IPS DF 6.9 (cell line): Measurements from ENCODE around the gene ADAMTS5.

ENCODE experiments used
- DNase-seq: peaks from one replicate; pipeline ENCODE4 v3.0.0-alpha.2; 2013; ENCODE audit warnings: low read depth, low spot score
- H3K27ac ChIP-seq: one replicate; pipeline ENCODE4 v1.5.1; 2013; ENCODE audit warnings: low read length, control low read depth
- H3K27me3 ChIP-seq: 2 replicates; pipeline ENCODE4 v1.6.1; 2013; ENCODE audit warnings: mild to moderate bottlenecking, low read length; ENCODE audit not compliant: control insufficient read depth, insufficient read depth
- H3K36me3 ChIP-seq: 2 replicates; pipeline ENCODE4 v1.6.1; 2013; ENCODE audit warnings: low read length; ENCODE audit not compliant: control insufficient read depth, insufficient read depth
- H3K4me1 ChIP-seq: 2 replicates; pipeline ENCODE4 v1.6.1; 2013; ENCODE audit warnings: low read length; ENCODE audit not compliant: control insufficient read depth, insufficient read depth
- H3K4me3 ChIP-seq: 2 replicates; pipeline ENCODE4 v1.5.1; 2013; ENCODE audit warnings: mild to moderate bottlenecking, low read length
- H3K9me3 ChIP-seq: 2 replicates; pipeline ENCODE4 v1.6.1; 2013; ENCODE audit warnings: low read length, inconsistent platforms; ENCODE audit not compliant: control insufficient read depth, insufficient read depth
- WGBS: extraction: QIAGEN DNeasy Blood & Tissue Kit; methylation state at CpG from one replicate; pipeline ENCODE4 v1.1.7; 2013; ENCODE audit warnings: mixed read lengths, missing lambda C conversion rate; ENCODE audit not compliant: insufficient read length, insufficient coverage; 5-methylcytosine and 5-hydroxymethylcytosine counted together

Gene ADAMTS5

GRCh38 chr21:26888931-26889330 lies 78.0 kb downstream of the ADAMTS5 start:
- Histone ChIP-seq H3K4me1 (no peaks in the 10 kb centered on the region), H3K27ac (no peak overlapping the region), H3K4me3 (no peak overlapping the region), H3K27me3 (no peaks in the 10 kb centered on the region), H3K9me3 (no peaks in the 10 kb centered on the region), H3K36me3 (no peaks in the 10 kb centered on the region)
- 100% methylated on average over 1 of the region's 5 CpGs for WGBS
- no peak for DNase-seq

GRCh38 chr21:26888256-26888655 lies 78.6 kb downstream of the ADAMTS5 start:
- no peaks in the 10 kb centered on the region for H3K9me3 ChIP-seq
- no peak for DNase-seq

GRCh38 chr21:26887251-26887650 lies 79.6 kb downstream of the ADAMTS5 start:
- WGBS: no CpG with 5 or more reads among the region's 3 CpGs
- Histone ChIP-seq H3K9me3 (no peaks in the 10 kb centered on the region), H3K4me3 (no peak overlapping the region), H3K27me3 (no peaks in the 10 kb centered on the region), H3K36me3 (no peaks in the 10 kb centered on the region), H3K27ac (no peak overlapping the region), H3K4me1 (no peaks in the 10 kb centered on the region)
- DNase-seq: no peak

More at GRCh38 chr21:26888256-26888655, 78.6 kb downstream of the ADAMTS5 start:
- Histone ChIP-seq H3K36me3 (no peaks in the 10 kb centered on the region), H3K27ac (no peak overlapping the region), H3K4me3 (no peak overlapping the region), H3K4me1 (no peaks in the 10 kb centered on the region), H3K27me3 (no peaks in the 10 kb centered on the region)

GRCh38 chr21:26884436-26884835 lies 82.5 kb downstream of the ADAMTS5 start:
- Histone ChIP-seq H3K4me3 (no peak overlapping the region), H3K27me3 (no peaks in the 10 kb centered on the region), H3K9me3 (no peaks in the 10 kb centered on the region), H3K36me3 (no peaks in the 10 kb centered on the region), H3K27ac (no peak overlapping the region), H3K4me1 (no peaks in the 10 kb centered on the region)
- WGBS: no CpG with 5 or more reads among the region's 2 CpGs
- DNase-seq: no peak

GRCh38 chr21:26883768-26884167 lies 83.1 kb downstream of the ADAMTS5 start:
- H3K27me3 ChIP-seq: no peaks in the 10 kb centered on the region
- no peaks in the 10 kb centered on the region for H3K36me3 ChIP-seq
- no peak for DNase-seq
- no peaks in the 10 kb centered on the region for H3K4me1 ChIP-seq
- no CpG with 5 or more reads among the region's 2 CpGs for WGBS
- no peaks in the 10 kb centered on the region for H3K9me3 ChIP-seq
- H3K4me3 ChIP-seq: no peak overlapping the region
- no peak overlapping the region for H3K27ac ChIP-seq

- Histone ChIP-seq H3K27ac (no peak overlapping the region), H3K4me1 (no peaks in the 10 kb centered on the region), H3K9me3 (no peaks in the 10 kb centered on the region), H3K27me3 (no peaks in the 10 kb centered on the region), H3K4me3 (no peak overlapping the region), H3K36me3 (no peaks in the 10 kb centered on the region)
- DNase-seq: no peak
- WGBS: no CpG with 5 or more reads among the region's 4 CpGs
Measured at GRCh38 chr21:26881504-26882228, 85.2 kb downstream of the ADAMTS5 start.

GRCh38 chr21:26877018-26877417 lies 89.9 kb downstream of the ADAMTS5 start:
- H3K4me3 ChIP-seq: no peak overlapping the region
- H3K36me3 ChIP-seq: no peaks in the 10 kb centered on the region
- WGBS: no CpG with 5 or more reads among the region's 6 CpGs
- H3K9me3 ChIP-seq: no peaks in the 10 kb centered on the region
- H3K4me1 ChIP-seq: no peaks in the 10 kb centered on the region
- no peak overlapping the region for H3K27ac ChIP-seq
- DNase-seq: no peak
- H3K27me3 ChIP-seq: no peaks in the 10 kb centered on the region

GRCh38 chr21:26874347-26874746 lies 92.5 kb downstream of the ADAMTS5 start:
- no peak overlapping the region for H3K27ac ChIP-seq
- no peak overlapping the region for H3K4me3 ChIP-seq
- WGBS: no CpG with 5 or more reads among the region's 1 CpG
- no peaks in the 10 kb centered on the region for H3K36me3 ChIP-seq
- no peak for DNase-seq
- H3K9me3 ChIP-seq: no peaks in the 10 kb centered on the region
- no peaks in the 10 kb centered on the region for H3K27me3 ChIP-seq
- H3K4me1 ChIP-seq: no peaks in the 10 kb centered on the region
